Skeletal muscle tissue (tissue), 4 donors: ENCODE measurements around the gene LILRA2. TPM values are rescaled to one million over a fixed set of nuclear protein-coding genes. Genes with fewer than 3 reads are reported as not detected.
"Not testable (repeated sequence)": the region's sequence is repeated elsewhere in the genome, so short reads cannot be mapped to it uniquely, and the experiment has no call there.

Experiments
- H3K27ac ChIP-seq: one replicate; pipeline ENCODE4 v1.7.0; 2013; ENCODE audit warnings: mild to moderate bottlenecking, low read depth, low read length, inconsistent platforms
- H3K27me3 ChIP-seq, 3 donors: one replicate each; pipeline ENCODE4 v1.7.0; 2013; ENCODE audit warnings: low read length in 3 of 3; ENCODE audit not compliant: control insufficient read depth in 3 of 3, insufficient read depth in 3 of 3
- H3K36me3 ChIP-seq, 3 donors: one replicate each; pipeline ENCODE4 v1.7.0; 2013; ENCODE audit warnings: low read length in 3 of 3; ENCODE audit not compliant: control insufficient read depth in 3 of 3, insufficient read depth in 3 of 3
- H3K4me1 ChIP-seq, 3 donors: one replicate each; pipeline ENCODE4 v1.7.0; 2013; ENCODE audit warnings: low read length in 3 of 3, mild to moderate bottlenecking in 3 of 3; ENCODE audit not compliant: control insufficient read depth in 3 of 3, insufficient read depth in 3 of 3
- H3K4me3 ChIP-seq, 3 donors: one replicate each; pipeline ENCODE4 v1.7.0; 2013; ENCODE audit warnings: low read length in 3 of 3
- H3K9ac ChIP-seq, 3 donors: one replicate each; pipeline ENCODE4 v1.7.0; 2013; ENCODE audit warnings: low read length in 3 of 3, mild to moderate bottlenecking in 3 of 3, moderate library complexity in 2 of 3, low read depth in 1 of 3
- H3K9me3 ChIP-seq, 3 donors: one replicate each; pipeline ENCODE4 v1.7.0; 2013; ENCODE audit warnings: low read length in 3 of 3; ENCODE audit not compliant: control insufficient read depth in 3 of 3
- total RNA-seq: library from RNA; depleted of rRNA; stranded (reverse); fragments of >200 nt; gene quantifications from one replicate; pipeline ENCODE4 v1.2.3, GENCODE V29; 2014
- donor health status: Osteomylitis.

Gene LILRA2
- total RNA-seq, 1 donor from 2014 or later: 1.0 TPM

GRCh38 chr19:54622431-54622830, 48.8 kb downstream of the LILRA2 start:
- H3K36me3 ChIP-seq: no peaks in the 10 kb centered on the region
- peaks cover 0 to 3% (median 0%) of the 10 kb centered on the region in 3 donors for H3K9me3 ChIP-seq
- no peak overlapping the region for H3K4me3 ChIP-seq
- no peaks in the 10 kb centered on the region for H3K4me1 ChIP-seq
- H3K9ac ChIP-seq: no peak overlapping the region
- no peaks in the 10 kb centered on the region for H3K27me3 ChIP-seq
- no peak overlapping the region for H3K27ac ChIP-seq

- H3K27me3 ChIP-seq, H3K36me3 ChIP-seq, H3K9ac ChIP-seq: not testable (repeated sequence)
Observed at GRCh38 chr19:54624234-54624633, 50.6 kb downstream of the LILRA2 start.

DNA sequence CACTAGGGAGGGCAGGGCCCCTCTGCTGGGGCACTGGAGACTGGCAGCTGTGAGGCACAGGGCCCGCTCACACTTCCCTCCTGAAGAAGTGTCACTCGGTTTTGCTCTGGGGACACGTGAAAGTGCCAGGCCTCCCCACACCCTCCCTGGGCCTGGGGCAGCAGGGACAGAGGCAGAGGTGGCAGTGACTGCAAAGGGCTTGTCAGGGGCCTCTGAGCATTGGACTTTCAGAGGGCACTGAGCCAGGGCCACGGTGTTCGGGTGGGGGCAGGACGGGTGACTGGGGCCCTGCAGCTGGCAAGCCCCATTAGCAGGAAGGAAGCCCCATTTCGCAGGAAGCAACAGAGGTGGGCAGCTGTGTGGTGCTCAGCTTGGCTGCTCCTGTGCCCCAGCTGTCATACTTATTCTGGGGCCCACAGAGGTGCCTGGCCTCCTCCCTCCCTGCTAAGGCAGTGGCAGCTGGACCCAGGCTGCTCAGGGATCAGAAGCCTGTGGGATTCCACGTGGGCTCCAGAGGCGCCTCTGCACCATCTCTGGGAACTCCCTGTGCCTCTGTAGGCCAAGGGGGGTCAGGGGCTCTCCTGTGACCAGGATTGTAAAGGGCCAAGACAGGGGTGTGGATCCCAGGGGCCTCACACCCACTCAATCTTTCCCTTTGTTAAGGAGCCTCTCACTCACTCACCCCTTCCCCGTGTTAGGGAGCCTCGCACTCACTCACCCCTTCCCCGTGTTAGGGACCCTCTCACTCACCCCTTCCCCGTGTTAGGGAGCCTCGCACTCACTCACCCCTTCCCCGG, 51.5 kb downstream of the LILRA2 start:
- H3K9me3 ChIP-seq, H3K4me1 ChIP-seq, H3K27ac ChIP-seq, H3K4me3 ChIP-seq, H3K27me3 ChIP-seq, H3K36me3 ChIP-seq, H3K9ac ChIP-seq: not testable (repeated sequence)

More at GRCh38 chr19:54624234-54624633, 50.6 kb downstream of the LILRA2 start:
- not testable (repeated sequence) for H3K27ac ChIP-seq, H3K4me1 ChIP-seq, H3K4me3 ChIP-seq, H3K9me3 ChIP-seq

DNA sequence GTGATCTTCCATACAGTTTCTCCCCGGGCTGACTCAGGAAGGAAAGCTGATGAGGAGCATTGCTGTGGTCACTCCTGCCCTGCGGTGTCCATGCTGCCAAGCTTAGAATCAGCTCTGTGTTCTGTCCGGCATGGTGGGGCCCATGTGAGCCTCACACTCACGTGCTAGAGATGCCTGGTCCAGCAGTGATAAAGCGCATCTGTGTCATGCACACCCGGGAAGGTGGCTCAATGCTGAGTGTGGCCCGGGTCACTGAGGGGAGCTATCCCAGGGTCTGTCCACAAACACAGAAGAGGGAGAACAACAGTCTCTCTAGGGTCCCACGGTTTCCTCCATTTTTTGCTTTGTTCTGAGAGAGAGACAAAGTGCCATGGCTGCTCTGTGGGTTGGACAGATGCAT, 53.2 kb downstream of the LILRA2 start:
- Histone ChIP-seq H3K9ac (no peak overlapping the region), H3K4me3 (no peak overlapping the region), H3K9me3 (peaks cover 0 to 3% (median 0%) of the 10 kb centered on the region in 3 donors)

GRCh38 chr19:54627912-54628311, 54.3 kb downstream of the LILRA2 start:
- H3K4me3 ChIP-seq, H3K36me3 ChIP-seq, H3K27ac ChIP-seq, H3K4me1 ChIP-seq, H3K27me3 ChIP-seq, H3K9me3 ChIP-seq, H3K9ac ChIP-seq: not testable (repeated sequence)

More for the DNA sequence above, 53.2 kb downstream of the LILRA2 start:
- no peak overlapping the region for H3K27ac ChIP-seq
- no peaks in the 10 kb centered on the region for H3K4me1 ChIP-seq
- peaks cover 0 to 3% (median 0%) of the 10 kb centered on the region in 3 donors for H3K27me3 ChIP-seq
- no peaks in the 10 kb centered on the region for H3K36me3 ChIP-seq

DNA sequence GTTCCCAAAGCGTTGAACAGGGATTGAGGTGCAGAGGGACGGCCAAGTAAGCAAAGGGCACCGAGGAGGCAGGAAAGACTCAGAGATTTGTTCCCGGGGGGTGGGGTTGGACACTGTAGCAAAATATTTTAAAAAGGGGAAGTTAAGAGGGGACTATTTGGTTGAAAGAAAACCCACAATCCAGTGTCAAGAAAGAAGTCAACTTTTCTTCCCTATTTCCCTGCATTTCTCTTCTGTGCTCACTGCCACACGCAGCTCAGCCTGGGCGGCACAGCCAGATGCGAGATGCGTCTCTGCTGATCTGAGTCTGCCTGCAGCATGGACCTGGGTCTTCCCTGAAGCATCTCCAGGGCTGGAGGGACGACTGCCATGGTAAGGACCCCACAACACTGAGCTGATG, 56.7 kb downstream of the LILRA2 start, which contains the start of gene LILRB1:
LILRB1 (plus strand) TSS at position 223 of the 400 bp plus-strand sequence. CDS start 590 bp downstream, outside the sequence.
- not testable (repeated sequence) for H3K9ac ChIP-seq, H3K4me1 ChIP-seq, H3K4me3 ChIP-seq, H3K9me3 ChIP-seq, H3K36me3 ChIP-seq, H3K27ac ChIP-seq, H3K27me3 ChIP-seq

- Histone ChIP-seq H3K4me1 (no peaks in the 10 kb centered on the region), H3K9ac (no peak overlapping the region), H3K4me3 (no peak overlapping the region), H3K36me3 (no peaks in the 10 kb centered on the region), H3K27me3 (peaks cover 0 to 4% (median 0%) of the 10 kb centered on the region in 3 donors), H3K27ac (no peak overlapping the region), H3K9me3 (peaks cover 0 to 3% (median 0%) of the 10 kb centered on the region in 3 donors)
Observed at GRCh38 chr19:54630782-54631181, 57.2 kb downstream of the LILRA2 start.

- not testable (repeated sequence) for H3K27me3 ChIP-seq, H3K36me3 ChIP-seq, H3K4me1 ChIP-seq, H3K4me3 ChIP-seq, H3K9me3 ChIP-seq, H3K27ac ChIP-seq, H3K9ac ChIP-seq
Observed at GRCh38 chr19:54631489-54632337, 58.1 kb downstream of the LILRA2 start.

DNA sequence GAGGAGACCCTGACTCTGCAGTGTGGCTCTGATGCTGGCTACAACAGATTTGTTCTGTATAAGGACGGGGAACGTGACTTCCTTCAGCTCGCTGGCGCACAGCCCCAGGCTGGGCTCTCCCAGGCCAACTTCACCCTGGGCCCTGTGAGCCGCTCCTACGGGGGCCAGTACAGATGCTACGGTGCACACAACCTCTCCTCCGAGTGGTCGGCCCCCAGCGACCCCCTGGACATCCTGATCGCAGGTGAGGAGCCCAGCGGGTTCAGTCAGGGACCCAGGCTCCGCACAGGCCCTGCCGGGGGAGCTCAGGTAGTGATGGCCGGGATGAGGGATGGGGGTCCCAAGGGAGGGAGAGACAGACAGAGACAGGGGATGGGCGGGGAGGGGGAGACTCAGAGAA, 58.9 kb downstream of the LILRA2 start:
- H3K27me3 ChIP-seq, H3K9me3 ChIP-seq, H3K4me3 ChIP-seq, H3K36me3 ChIP-seq, H3K9ac ChIP-seq, H3K27ac ChIP-seq, H3K4me1 ChIP-seq: not testable (repeated sequence)

DNA sequence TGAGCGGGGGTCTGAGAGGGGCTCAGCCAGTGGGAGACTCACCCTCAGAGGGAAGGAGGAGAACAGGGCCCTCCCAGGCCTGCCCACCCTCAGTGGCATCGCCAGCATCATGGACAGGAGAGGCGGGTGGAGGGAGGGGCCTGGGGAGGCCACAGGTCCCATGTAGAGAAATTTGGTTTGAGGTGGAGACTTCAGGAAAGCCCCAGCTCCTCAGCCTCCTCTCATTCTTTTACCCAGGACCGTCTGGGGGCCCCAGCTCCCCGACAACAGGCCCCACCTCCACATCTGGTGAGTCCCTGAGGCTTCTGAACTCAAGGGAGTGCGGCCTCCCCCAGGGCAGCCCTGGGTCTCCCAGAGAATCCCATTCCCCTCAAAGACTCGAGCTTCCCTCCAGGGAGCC, 59.8 kb downstream of the LILRA2 start:
- no peak overlapping the region for H3K27ac ChIP-seq
- H3K9ac ChIP-seq: no peak overlapping the region
- no peak overlapping the region for H3K4me3 ChIP-seq
- no peaks in the 10 kb centered on the region for H3K4me1 ChIP-seq
- H3K9me3 ChIP-seq: no peaks in the 10 kb centered on the region
- H3K36me3 ChIP-seq: no peaks in the 10 kb centered on the region
- H3K27me3 ChIP-seq: peaks cover 0 to 4% (median 0%) of the 10 kb centered on the region in 3 donors
